ENCODE data around the gene NEXN. TPM values are rescaled to one million over a fixed set of nuclear protein-coding genes. Genes with fewer than 3 reads are reported as not detected.

NEXN gene
- total and polyA plus RNA-seq, 2 of the 13 experiments (the other 11 are each of a cell fraction or from before 2014, with no cell fraction given): 0.07 to 0.97 TPM

DNA sequence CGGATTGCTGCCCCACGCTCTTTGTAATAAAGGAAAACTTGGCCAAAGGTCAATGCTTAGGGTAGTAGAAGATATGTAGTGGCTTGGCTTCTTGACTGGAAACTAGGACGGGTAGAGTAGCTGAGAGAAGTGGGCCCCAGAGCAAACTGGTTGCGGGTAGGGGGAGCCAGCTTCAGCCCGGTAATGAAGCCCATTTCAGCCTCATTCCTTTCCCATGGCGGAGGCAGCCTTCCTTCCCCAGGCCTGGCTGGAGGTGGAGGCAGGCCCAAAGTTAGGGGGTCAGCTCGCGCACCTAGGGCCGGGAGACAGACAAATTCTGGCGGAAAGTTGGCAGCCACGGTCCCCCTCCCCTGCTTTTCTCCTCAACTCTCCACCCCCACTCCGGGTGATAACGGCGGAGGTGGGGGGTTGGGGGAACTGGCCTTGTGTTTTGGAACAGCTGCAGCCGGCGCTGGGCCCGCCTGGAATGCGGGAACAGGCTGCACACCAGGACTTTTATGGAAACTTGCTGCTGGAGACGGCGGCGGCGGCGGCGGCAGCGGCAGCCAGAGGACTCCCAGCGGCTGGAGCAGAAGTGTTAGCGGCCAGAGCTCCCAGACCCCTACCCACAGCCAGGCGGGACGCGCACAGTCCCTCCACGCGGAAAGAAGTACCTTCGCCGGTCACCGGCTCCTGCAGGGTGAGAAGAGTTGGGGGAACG lies at the start of gene NEXN (continued):
- TF ChIP-seq, protein P1, sequence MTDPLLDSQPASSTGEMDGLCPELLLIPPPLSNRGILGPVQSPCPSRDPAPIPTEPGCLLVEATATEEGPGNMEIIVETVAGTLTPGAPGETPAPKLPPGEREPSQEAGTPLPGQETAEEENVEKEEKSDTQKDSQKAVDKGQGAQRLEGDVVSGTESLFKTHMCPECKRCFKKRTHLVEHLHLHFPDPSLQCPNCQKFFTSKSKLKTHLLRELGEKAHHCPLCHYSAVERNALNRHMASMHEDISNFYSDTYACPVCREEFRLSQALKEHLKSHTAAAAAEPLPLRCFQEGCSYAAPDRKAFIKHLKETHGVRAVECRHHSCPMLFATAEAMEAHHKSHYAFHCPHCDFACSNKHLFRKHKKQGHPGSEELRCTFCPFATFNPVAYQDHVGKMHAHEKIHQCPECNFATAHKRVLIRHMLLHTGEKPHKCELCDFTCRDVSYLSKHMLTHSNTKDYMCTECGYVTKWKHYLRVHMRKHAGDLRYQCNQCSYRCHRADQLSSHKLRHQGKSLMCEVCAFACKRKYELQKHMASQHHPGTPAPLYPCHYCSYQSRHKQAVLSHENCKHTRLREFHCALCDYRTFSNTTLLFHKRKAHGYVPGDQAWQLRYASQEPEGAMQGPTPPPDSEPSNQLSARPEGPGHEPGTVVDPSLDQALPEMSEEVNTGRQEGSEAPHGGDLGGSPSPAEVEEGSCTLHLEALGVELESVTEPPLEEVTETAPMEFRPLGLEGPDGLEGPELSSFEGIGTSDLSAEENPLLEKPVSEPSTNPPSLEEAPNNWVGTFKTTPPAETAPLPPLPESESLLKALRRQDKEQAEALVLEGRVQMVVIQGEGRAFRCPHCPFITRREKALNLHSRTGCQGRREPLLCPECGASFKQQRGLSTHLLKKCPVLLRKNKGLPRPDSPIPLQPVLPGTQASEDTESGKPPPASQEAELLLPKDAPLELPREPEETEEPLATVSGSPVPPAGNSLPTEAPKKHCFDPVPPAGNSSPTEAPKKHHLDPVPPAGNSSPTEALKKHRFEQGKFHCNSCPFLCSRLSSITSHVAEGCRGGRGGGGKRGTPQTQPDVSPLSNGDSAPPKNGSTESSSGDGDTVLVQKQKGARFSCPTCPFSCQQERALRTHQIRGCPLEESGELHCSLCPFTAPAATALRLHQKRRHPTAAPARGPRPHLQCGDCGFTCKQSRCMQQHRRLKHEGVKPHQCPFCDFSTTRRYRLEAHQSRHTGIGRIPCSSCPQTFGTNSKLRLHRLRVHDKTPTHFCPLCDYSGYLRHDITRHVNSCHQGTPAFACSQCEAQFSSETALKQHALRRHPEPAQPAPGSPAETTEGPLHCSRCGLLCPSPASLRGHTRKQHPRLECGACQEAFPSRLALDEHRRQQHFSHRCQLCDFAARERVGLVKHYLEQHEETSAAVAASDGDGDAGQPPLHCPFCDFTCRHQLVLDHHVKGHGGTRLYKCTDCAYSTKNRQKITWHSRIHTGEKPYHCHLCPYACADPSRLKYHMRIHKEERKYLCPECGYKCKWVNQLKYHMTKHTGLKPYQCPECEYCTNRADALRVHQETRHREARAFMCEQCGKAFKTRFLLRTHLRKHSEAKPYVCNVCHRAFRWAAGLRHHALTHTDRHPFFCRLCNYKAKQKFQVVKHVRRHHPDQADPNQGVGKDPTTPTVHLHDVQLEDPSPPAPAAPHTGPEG (CRISPR knock-in tag; IDR thresholded peaks at IDR 0.05): no peak
- TF ChIP-seq SNRNP70 (IDR thresholded peaks at IDR 0.05; ENCODE audit: low read depth, low read length) (no peak), FOXM1 (CRISPR knock-in tag; IDR thresholded peaks at IDR 0.05) (no peak), ZNF615 (CRISPR knock-in tag; IDR thresholded peaks at IDR 0.05; ENCODE audit: borderline replicate concordance) (no peak), NFRKB (IDR thresholded peaks at IDR 0.05) (no peak), MBD4 (IDR thresholded peaks at IDR 0.05; ENCODE audit: borderline replicate concordance, low read length) (no peak), STAT6 (CRISPR knock-in tag; IDR thresholded peaks at IDR 0.05; ENCODE audit: borderline replicate concordance) (no peak), ARNTL (CRISPR knock-in tag; IDR thresholded peaks at IDR 0.05) (no peak), ZKSCAN5 (CRISPR knock-in tag; IDR thresholded peaks at IDR 0.05) (no peak), POLR2G (IDR thresholded peaks at IDR 0.05; ENCODE audit: low read depth, low read length) (0 out of 2 replicates have a peak, but pooled peaks have one; percentile 35), ETV6 (CRISPR knock-in tag; conservative IDR thresholded peaks at IDR 0.05) (no peak), ZNF234 (CRISPR knock-in tag; conservative IDR thresholded peaks at IDR 0.05) (no peak; the same call in 1 of the 2 replicates), PPARG (CRISPR knock-in tag; conservative IDR thresholded peaks at IDR 0.05) (no peak), ZNF530 (CRISPR knock-in tag; IDR thresholded peaks at IDR 0.05; ENCODE audit: low read depth) (no peak), FLYWCH1 (CRISPR knock-in tag; IDR thresholded peaks at IDR 0.05) (no peak), ZFP82 (CRISPR knock-in tag; IDR thresholded peaks at IDR 0.05; ENCODE audit: borderline replicate concordance) (no peak), SMAD9 (CRISPR knock-in tag; IDR thresholded peaks at IDR 0.05) (no peak), TOPORS (CRISPR knock-in tag; IDR thresholded peaks at IDR 0.05) (no peak), YY1 (IDR thresholded peaks at IDR 0.05; ENCODE audit: insufficient read depth, insufficient replicate concordance, low read depth, low read length) (no peak), CERS6 (CRISPR knock-in tag; IDR thresholded peaks at IDR 0.05) (no peak), WIZ (CRISPR knock-in tag; IDR thresholded peaks at IDR 0.05) (no peak)
- TF ChIP-seq, protein P2, sequence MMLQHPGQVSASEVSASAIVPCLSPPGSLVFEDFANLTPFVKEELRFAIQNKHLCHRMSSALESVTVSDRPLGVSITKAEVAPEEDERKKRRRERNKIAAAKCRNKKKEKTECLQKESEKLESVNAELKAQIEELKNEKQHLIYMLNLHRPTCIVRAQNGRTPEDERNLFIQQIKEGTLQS (CRISPR knock-in tag; IDR thresholded peaks at IDR 0.05): no peak

Measured in HepG2 (cell line).